A673 (cell line): ENCODE data around the gene GPR68. TPM values are rescaled to one million over a fixed set of nuclear protein-coding genes. Genes with fewer than 3 reads are reported as not detected.

Experiments
- BruUV-seq: library from RNA; stranded (reverse); fragments of 400-500 nt; replicated peaks from 2 replicates; lab custom pipeline; 2021; lab: Mats Ljungman, UMichigan
- CTCF ChIA-PET: fragments of 300-600 bp; sonication (Branson Sonifier 250); formaldehyde crosslinking; loops from one replicate; lab custom pipeline; 2022; ENCODE audit warnings: antibody characterized with exemption; lab: Charles Lee
- POLR2A ChIA-PET: fragments of 300-600 bp; sonication (Branson Sonifier 250); formaldehyde crosslinking; loops from one replicate; lab custom pipeline; 2022; ENCODE audit warnings: antibody characterized with exemption; ENCODE audit not compliant: low non-redundant PET; lab: Charles Lee
- DNase-seq: peaks from one replicate; pipeline ENCODE4 v3.0.0-alpha.2; 2015; ENCODE audit warnings: low spot score
- H3K27ac ChIP-seq: fragments of 200-600 bp; sonication (generic); 2 replicates; pipeline ENCODE4 v1.5.1; 2016; ENCODE audit warnings: mixed run types, low read depth, mild to moderate bottlenecking, mixed read lengths, antibody characterized with exemption, low read length; ENCODE audit not compliant: poor library complexity, severe bottlenecking
- H3K27me3 ChIP-seq: fragments of 200-600 bp; sonication (generic); replicated peaks from 2 replicates; pipeline ENCODE4 v1.6.1; 2017; ENCODE audit warnings: mixed run types, low read depth, mild to moderate bottlenecking, mixed read lengths, antibody characterized with exemption, low read length; ENCODE audit not compliant: insufficient read depth, poor library complexity
- H3K36me3 ChIP-seq: fragments of 200-600 bp; sonication (generic); 2 replicates; pipeline ENCODE4 v1.6.1; 2016; ENCODE audit warnings: mixed run types, mild to moderate bottlenecking, mixed read lengths, antibody characterized with exemption, low read length; ENCODE audit not compliant: insufficient read depth, poor library complexity, severe bottlenecking
- H3K4me1 ChIP-seq: fragments of 200-600 bp; sonication (generic); 2 replicates; pipeline ENCODE4 v1.6.1; 2017; ENCODE audit warnings: mixed run types, mild to moderate bottlenecking, mixed read lengths, antibody characterized with exemption, low read length; ENCODE audit not compliant: insufficient read depth, poor library complexity, severe bottlenecking
- H3K4me3 ChIP-seq: fragments of 200-600 bp; sonication (generic); 2 replicates; pipeline ENCODE4 v1.5.1; 2016; ENCODE audit warnings: low read depth, mixed run types, mild to moderate bottlenecking, mixed read lengths, low read length; ENCODE audit not compliant: poor library complexity, severe bottlenecking
- H3K9me3 ChIP-seq: fragments of 200-600 bp; sonication (generic); 2 replicates; pipeline ENCODE4 v1.6.1; 2016; ENCODE audit warnings: mixed run types, low read depth, mild to moderate bottlenecking, mixed read lengths, antibody characterized with exemption, low read length; ENCODE audit not compliant: poor library complexity, severe bottlenecking
- EZH2 ChIP-seq: fragments of 200-600 bp; sonication (generic); IDR thresholded peaks from 2 replicates; pipeline ENCODE4 v1.6.1; 2017; ENCODE audit warnings: borderline replicate concordance, low read depth, mild to moderate bottlenecking, mixed read lengths, antibody characterized with exemption, low read length; ENCODE audit not compliant: poor library complexity, severe bottlenecking
- intact Hi-C: fragments of 100-400 bp; cut with micrococcal nuclease; formaldehyde crosslinking; loops from one replicate; pipeline ENCODE4 v1.10.0; 2022; ENCODE audit not compliant: unreplicated experiment
- total RNA-seq: library from RNA; stranded (reverse); gene quantifications from 2 replicates; pipeline ENCODE4 v1.2.3, GENCODE V29; 2021
- TF ChIP-seq, protein P1 (sequence below): fragments of 300-800, 200-600 bp; sonication (generic); conservative IDR thresholded peaks from 2 replicates; pipeline ENCODE4 v1.5.1; 2017; ENCODE audit warnings: low read depth, mild to moderate bottlenecking, antibody characterized with exemption, low read length, moderate library complexity, mixed read lengths

The GPR68 gene
- total RNA-seq, 1 experiment from 2014 or later, result 0.30 TPM

DNA sequence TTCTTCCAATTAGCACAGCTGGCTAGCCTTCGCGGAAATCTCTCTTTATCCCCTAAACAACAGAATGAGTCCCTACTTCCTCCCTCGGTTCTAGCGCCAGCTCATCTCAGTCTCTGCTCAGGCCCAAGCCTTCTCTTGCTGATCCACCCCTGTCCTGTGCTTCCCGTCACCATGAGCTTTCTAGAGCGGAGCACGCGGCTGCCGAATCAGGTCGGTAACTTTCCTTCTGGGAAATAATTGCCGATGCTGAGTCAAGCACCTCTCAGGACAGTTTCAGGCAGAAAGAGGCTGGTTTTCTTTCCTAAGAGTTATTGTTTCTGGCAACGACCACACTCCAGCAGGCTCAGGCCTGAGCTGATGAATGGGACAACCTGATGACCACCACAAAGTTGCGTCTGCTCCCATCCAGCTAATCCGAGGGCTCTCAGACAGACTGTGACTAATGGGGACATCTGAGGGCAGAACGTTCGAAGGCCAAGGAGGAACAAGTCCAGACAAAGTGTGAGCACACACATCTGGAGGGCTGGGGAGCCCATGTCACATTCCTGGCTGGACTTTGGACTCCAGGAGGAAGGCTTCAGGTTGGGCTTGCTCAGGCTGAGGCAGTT lies 13.6 kb upstream of the GPR68 start:
- ChIA-PET CTCF (no interaction called here), POLR2A (no interaction called here)
- no peak overlapping the region for H3K27ac ChIP-seq
- H3K9me3 ChIP-seq, result no peaks in the 10 kb centered on the region
- no peak for DNase-seq
- BruUV-seq, result no TSS peak
- no peaks in the 10 kb centered on the region for H3K27me3 ChIP-seq
- intact Hi-C loops, result no loop called here
- H3K4me3 ChIP-seq, result no peak overlapping the region
- peaks cover 8% of the 10 kb centered on the region for H3K4me1 ChIP-seq
- TF ChIP-seq, protein P1, sequence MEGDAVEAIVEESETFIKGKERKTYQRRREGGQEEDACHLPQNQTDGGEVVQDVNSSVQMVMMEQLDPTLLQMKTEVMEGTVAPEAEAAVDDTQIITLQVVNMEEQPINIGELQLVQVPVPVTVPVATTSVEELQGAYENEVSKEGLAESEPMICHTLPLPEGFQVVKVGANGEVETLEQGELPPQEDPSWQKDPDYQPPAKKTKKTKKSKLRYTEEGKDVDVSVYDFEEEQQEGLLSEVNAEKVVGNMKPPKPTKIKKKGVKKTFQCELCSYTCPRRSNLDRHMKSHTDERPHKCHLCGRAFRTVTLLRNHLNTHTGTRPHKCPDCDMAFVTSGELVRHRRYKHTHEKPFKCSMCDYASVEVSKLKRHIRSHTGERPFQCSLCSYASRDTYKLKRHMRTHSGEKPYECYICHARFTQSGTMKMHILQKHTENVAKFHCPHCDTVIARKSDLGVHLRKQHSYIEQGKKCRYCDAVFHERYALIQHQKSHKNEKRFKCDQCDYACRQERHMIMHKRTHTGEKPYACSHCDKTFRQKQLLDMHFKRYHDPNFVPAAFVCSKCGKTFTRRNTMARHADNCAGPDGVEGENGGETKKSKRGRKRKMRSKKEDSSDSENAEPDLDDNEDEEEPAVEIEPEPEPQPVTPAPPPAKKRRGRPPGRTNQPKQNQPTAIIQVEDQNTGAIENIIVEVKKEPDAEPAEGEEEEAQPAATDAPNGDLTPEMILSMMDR, result no peak
- no peak for TF ChIP-seq EZH2
- no peaks in the 10 kb centered on the region for H3K36me3 ChIP-seq

DNA sequence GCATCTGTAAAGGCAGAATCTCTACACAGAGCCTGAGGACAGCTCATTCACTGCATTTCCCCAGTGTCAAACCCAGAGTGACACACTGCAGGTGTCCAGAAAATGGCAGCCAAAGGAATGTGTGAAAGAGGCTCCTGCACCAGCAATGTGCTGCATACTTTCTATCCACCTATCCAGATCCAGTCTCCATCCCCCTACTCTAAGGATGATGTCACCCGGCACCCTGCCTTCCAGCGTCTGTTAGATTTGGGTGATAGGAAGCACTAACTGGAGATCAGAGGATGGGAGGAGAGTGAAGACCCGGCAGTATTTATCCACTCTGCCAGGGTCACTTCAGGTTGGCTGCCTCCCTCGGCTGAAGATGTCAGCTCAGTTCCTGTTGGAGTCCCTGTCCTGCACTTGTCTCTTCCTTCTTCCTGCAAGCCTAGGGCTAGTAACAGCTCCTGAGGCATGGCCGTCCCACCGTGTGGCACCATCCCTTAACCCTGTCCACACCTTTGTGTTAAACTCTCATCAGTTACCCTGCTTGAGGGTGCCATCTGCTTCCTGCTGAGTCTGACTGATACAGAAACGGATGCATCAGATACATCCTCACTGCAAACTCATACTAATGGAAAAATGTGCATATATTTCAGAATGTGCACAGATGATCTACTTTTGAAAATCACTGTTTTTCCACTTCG lies 13.0 kb upstream of the GPR68 start:
- POLR2A ChIA-PET, result no interaction called here
- no peaks in the 10 kb centered on the region for H3K36me3 ChIP-seq
- DNase-seq, result no peak
- no peak overlapping the region for H3K27ac ChIP-seq
- TF ChIP-seq EZH2, result no peak
- TF ChIP-seq, protein P1, result no peak
- H3K4me3 ChIP-seq, result no peak overlapping the region
- no peaks in the 10 kb centered on the region for H3K27me3 ChIP-seq
- intact Hi-C loops, result no loop called here
- CTCF ChIA-PET, result no interaction called here
- no peaks in the 10 kb centered on the region for H3K9me3 ChIP-seq
- BruUV-seq, result no TSS peak
- H3K4me1 ChIP-seq, result peaks cover 8% of the 10 kb centered on the region

DNA sequence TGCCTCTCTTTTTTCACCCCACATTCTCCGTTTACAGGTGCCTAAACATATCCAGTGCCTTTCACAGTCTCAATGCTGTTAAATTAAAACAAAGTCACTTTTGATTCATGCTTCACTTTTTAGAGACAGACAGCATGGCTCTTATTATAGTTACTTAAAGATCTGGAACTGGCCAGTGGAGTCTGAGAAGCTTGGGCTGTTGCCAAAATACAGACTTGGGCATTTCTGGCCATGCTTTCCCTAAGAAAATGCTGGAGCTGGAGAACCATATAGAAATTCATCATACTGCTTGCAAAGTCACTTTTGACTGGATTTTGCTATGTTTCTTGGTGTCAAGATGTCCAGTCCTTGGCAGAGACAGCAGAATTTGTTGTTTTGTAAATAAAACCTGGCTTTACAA lies 12.2 kb upstream of the GPR68 start:
- BruUV-seq, result no TSS peak
- TF ChIP-seq, protein P1, result no peak
- no peak for TF ChIP-seq EZH2
- POLR2A ChIA-PET, result no interaction called here
- Histone ChIP-seq H3K4me1 (peaks cover 8% of the 10 kb centered on the region), H3K4me3 (no peak overlapping the region), H3K36me3 (no peaks in the 10 kb centered on the region), H3K27ac (no peak overlapping the region), H3K9me3 (no peaks in the 10 kb centered on the region), H3K27me3 (no peaks in the 10 kb centered on the region)
- no peak for DNase-seq
- intact Hi-C loops, result no loop called here
- CTCF ChIA-PET, result no interaction called here
